ENCODE data around the gene KNOP1.

- TF ChIP-seq CTCF (IDR thresholded peaks at IDR 0.05; ENCODE audit: low read depth, low read length, poor library complexity, severe bottlenecking) (no peak), EZH2phosphoT487 (IDR thresholded peaks at IDR 0.05; ENCODE audit: borderline replicate concordance, low read length) (no peak)
These were observed 9.5 kb downstream of the KNOP1 start for GRCh38 chr16:19708296-19709205.

Data from DOHH2 (cell line).